HL-60 (cell line): ENCODE data around the gene CD79B.

Source experiments
- DNase-seq, 2 experiments: peaks; one replicate each; pipeline ENCODE4 v3.0.0-alpha.2; 2010 to 2020; ENCODE audit warnings: low read depth in 1 of 2, low spot score in 1 of 2
- H3K27ac ChIP-seq: fragments of 250-450 bp; sonication (Bioruptor Pico); replicated peaks from 2 replicates; pipeline ENCODE4 v1.5.1; 2020; ENCODE audit warnings: mild to moderate bottlenecking, moderate library complexity
- H3K27me3 ChIP-seq: fragments of 250-450 bp; sonication (Bioruptor Pico); 2 replicates; pipeline ENCODE4 v1.5.1; 2021; ENCODE audit warnings: mild to moderate bottlenecking, moderate library complexity; ENCODE audit not compliant: insufficient read depth, poor library complexity, severe bottlenecking
- H3K4me3 ChIP-seq: replicated peaks from 2 replicates; pipeline ENCODE4 v1.5.1; 2011; ENCODE audit warnings: mild to moderate bottlenecking, control low read depth, low read length; ENCODE audit not compliant: insufficient read depth
- GABPA ChIP-seq: IDR thresholded peaks from 2 replicates; pipeline ENCODE4 v1.6.1; 2012; ENCODE audit warnings: low read depth
- POLR2AphosphoS5 ChIP-seq: IDR thresholded peaks from 2 replicates; pipeline ENCODE4 v1.6.1; 2012; ENCODE audit warnings: low read depth
- SPI1 ChIP-seq: IDR thresholded peaks from 2 replicates; pipeline ENCODE4 v1.6.1; 2012; ENCODE audit warnings: low read depth, mild to moderate bottlenecking, borderline replicate concordance
- TF ChIP-seq, protein P1 (sequence below): IDR thresholded peaks from one replicate; pipeline ENCODE4 v1.5.1; 2011; ENCODE audit warnings: low read length, control low read depth, inconsistent platforms; ENCODE audit not compliant: insufficient read depth
- TF ChIP-seq, protein P2 (sequence below): IDR thresholded peaks from 2 replicates; pipeline ENCODE4 v1.6.1; 2012; ENCODE audit warnings: low read depth; ENCODE audit not compliant: insufficient replicate concordance

The CD79B gene

DNA sequence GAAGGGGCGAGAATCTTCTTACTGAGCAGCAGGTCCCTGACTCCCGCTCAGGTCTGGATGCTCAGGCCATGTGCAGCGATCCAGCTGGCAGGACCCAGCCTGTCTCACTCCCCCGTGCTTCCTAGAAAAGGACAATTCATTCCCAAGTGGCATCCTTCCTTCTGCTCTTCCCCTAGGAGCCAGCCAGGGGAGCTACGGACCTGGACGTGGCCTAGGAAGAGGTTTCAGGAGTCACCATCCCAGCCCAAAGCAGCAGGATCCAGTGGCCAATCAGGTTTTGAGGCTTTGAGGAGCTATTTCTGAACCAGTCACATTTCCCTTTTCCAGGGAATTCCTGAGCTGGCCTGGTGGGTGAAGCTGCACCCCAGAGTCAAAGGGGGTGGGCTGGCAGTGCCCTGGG is 7.8 kb upstream of the CD79B start:
- TF ChIP-seq POLR2AphosphoS5 = no peak
- TF ChIP-seq, protein P1, sequence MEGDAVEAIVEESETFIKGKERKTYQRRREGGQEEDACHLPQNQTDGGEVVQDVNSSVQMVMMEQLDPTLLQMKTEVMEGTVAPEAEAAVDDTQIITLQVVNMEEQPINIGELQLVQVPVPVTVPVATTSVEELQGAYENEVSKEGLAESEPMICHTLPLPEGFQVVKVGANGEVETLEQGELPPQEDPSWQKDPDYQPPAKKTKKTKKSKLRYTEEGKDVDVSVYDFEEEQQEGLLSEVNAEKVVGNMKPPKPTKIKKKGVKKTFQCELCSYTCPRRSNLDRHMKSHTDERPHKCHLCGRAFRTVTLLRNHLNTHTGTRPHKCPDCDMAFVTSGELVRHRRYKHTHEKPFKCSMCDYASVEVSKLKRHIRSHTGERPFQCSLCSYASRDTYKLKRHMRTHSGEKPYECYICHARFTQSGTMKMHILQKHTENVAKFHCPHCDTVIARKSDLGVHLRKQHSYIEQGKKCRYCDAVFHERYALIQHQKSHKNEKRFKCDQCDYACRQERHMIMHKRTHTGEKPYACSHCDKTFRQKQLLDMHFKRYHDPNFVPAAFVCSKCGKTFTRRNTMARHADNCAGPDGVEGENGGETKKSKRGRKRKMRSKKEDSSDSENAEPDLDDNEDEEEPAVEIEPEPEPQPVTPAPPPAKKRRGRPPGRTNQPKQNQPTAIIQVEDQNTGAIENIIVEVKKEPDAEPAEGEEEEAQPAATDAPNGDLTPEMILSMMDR = no peak
- TF ChIP-seq, protein P2, sequence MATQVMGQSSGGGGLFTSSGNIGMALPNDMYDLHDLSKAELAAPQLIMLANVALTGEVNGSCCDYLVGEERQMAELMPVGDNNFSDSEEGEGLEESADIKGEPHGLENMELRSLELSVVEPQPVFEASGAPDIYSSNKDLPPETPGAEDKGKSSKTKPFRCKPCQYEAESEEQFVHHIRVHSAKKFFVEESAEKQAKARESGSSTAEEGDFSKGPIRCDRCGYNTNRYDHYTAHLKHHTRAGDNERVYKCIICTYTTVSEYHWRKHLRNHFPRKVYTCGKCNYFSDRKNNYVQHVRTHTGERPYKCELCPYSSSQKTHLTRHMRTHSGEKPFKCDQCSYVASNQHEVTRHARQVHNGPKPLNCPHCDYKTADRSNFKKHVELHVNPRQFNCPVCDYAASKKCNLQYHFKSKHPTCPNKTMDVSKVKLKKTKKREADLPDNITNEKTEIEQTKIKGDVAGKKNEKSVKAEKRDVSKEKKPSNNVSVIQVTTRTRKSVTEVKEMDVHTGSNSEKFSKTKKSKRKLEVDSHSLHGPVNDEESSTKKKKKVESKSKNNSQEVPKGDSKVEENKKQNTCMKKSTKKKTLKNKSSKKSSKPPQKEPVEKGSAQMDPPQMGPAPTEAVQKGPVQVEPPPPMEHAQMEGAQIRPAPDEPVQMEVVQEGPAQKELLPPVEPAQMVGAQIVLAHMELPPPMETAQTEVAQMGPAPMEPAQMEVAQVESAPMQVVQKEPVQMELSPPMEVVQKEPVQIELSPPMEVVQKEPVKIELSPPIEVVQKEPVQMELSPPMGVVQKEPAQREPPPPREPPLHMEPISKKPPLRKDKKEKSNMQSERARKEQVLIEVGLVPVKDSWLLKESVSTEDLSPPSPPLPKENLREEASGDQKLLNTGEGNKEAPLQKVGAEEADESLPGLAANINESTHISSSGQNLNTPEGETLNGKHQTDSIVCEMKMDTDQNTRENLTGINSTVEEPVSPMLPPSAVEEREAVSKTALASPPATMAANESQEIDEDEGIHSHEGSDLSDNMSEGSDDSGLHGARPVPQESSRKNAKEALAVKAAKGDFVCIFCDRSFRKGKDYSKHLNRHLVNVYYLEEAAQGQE = no peak
- no peak for TF ChIP-seq GABPA
- TF ChIP-seq SPI1 = no peak
- Histone ChIP-seq H3K27ac (no peak overlapping the region), H3K27me3 (no peaks in the 10 kb centered on the region), H3K4me3 (no peak overlapping the region)
- no peak for DNase-seq

DNA sequence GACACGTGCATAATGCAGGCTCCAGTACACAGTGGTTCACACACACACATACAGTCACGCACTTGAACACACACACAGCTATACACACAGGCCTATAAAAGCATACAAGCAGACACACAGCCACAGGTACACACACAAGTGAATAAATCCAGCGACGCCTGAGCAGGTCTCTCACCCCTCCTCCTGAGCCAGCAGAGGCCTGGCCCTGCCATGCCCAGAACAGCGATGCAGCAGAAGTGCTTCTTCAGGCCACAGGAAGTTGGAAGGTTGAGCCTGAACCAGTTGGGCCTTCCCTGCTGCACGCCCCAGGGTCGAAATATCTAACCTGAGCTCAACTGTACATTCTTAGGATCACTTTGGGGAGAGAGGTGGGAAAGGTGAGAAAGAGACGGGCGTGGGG is 7.3 kb upstream of the CD79B start:
- no peak for TF ChIP-seq GABPA
- TF ChIP-seq, protein P2 = no peak
- TF ChIP-seq, protein P1 = no peak
- no peak for TF ChIP-seq POLR2AphosphoS5
- no peak for TF ChIP-seq SPI1
- Histone ChIP-seq H3K4me3 (no peak overlapping the region), H3K27ac (no peak overlapping the region), H3K27me3 (no peaks in the 10 kb centered on the region)
- no peak for DNase-seq

DNA sequence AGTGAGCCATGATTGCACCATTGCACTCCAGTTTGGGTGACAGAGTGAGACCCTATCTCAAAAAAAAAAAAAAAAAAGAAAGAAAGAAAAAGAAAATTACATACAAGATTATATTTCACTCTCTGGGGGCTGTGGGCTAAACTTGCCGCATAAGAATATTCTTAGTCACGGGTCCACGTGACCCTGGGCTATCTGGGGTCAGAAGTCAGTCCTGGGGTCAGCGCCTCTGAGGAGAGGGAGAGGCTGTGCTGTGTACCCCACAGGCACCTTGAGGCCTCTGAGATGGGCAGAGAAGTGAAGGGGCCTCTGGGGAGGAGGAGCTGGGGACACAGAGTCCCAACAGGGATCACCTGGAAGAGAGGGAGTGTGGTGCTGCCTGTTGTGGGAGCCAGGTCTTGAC is 5.8 kb upstream of the CD79B start:
- Histone ChIP-seq H3K27me3 (no peaks in the 10 kb centered on the region), H3K4me3 (no peak overlapping the region), H3K27ac (no peak overlapping the region)
- DNase-seq = no peak
- TF ChIP-seq, protein P2 = no peak
- TF ChIP-seq, protein P1 = no peak
